ENCODE results near the gene CTTNBP2NL.

GRCh38 chr1:112505400-112505785 is 109.4 kb downstream of the CTTNBP2NL start:
- TF ChIP-seq POLR2A (IDR thresholded peaks at IDR 0.05; ENCODE audit: low read depth, low read length) (no peak), TAF1 (IDR thresholded peaks at IDR 0.05; ENCODE audit: borderline replicate concordance, low read depth, low read length) (no peak), POLR2AphosphoS5 (IDR thresholded peaks at IDR 0.05; ENCODE audit: low read depth, low read length) (no peak)

Data from GM12892 (cell line).